Left renal pelvis (tissue), 4 donors: Measurements from ENCODE around the gene CUEDC1. TPM values are rescaled to one million over a fixed set of nuclear protein-coding genes. Genes with fewer than 3 reads are reported as not detected.

Experiments used
- DNase-seq, 4 donors: peaks; one replicate each; pipeline ENCODE4 v3.0.0-alpha.2; 2013; ENCODE audit warnings: low read depth in 4 of 4, low spot score in 3 of 4
- polyA plus RNA-seq, 4 donors: library from polyadenylated mRNA; unstranded; fragments of 120-200 nt; gene quantifications; one replicate each; pipeline ENCODE4 v1.2.1, GENCODE V29; 2013; ENCODE audit not compliant: insufficient read length in 4 of 4

The CUEDC1 gene
- polyA plus RNA-seq, 4 donors: 44.5 to 74.3 (median 50.4) TPM

- DNase-seq: no peak
Observed at GRCh38 chr17:57919918-57920317, 35.3 kb downstream of the CUEDC1 start.

GRCh38 chr17:57918017-57918895 is 37.0 kb downstream of the CUEDC1 start:
- no peak for DNase-seq

GRCh38 chr17:57916925-57917858 is 38.0 kb downstream of the CUEDC1 start:
- DNase-seq: no peak

- no peak for DNase-seq
Observed at GRCh38 chr17:57915985-57916757, 39.0 kb downstream of the CUEDC1 start.

GRCh38 chr17:57915544-57915943 is 39.7 kb downstream of the CUEDC1 start:
- no peak for DNase-seq

GRCh38 chr17:57914273-57915142 is 40.7 kb downstream of the CUEDC1 start:
- DNase-seq: no peak

- no peak for DNase-seq
Observed at GRCh38 chr17:57913575-57914272, 41.5 kb downstream of the CUEDC1 start.

GRCh38 chr17:57911834-57912673 is 43.2 kb downstream of the CUEDC1 start:
- no peak for DNase-seq

- DNase-seq: no peak
Observed at GRCh38 chr17:57910462-57911420, 44.5 kb downstream of the CUEDC1 start.

GRCh38 chr17:57909551-57909950 is 45.7 kb downstream of the CUEDC1 start:
- DNase-seq: no peak

GRCh38 chr17:57908278-57908677 is 46.9 kb downstream of the CUEDC1 start:
- no peak for DNase-seq

GRCh38 chr17:57906910-57907309 is 48.3 kb downstream of the CUEDC1 start:
- no peak for DNase-seq

- no peak for DNase-seq
Observed at GRCh38 chr17:57905875-57906455, 49.2 kb downstream of the CUEDC1 start.

- no peak for DNase-seq
Observed at GRCh38 chr17:57903961-57904360, 51.3 kb downstream of the CUEDC1 start.

GRCh38 chr17:57902800-57903759 is 52.1 kb downstream of the CUEDC1 start:
- peak in 1 of 4 donors; percentile 68 for DNase-seq
